ENCODE data around the gene EIF1B. TPM values are rescaled to one million over a fixed set of nuclear protein-coding genes. Genes with fewer than 3 reads are reported as not detected.

The EIF1B gene
- total RNA-seq, 4 donors from 2014 or later, result 5.2 to 90.2 (median 25.2) TPM

DNA sequence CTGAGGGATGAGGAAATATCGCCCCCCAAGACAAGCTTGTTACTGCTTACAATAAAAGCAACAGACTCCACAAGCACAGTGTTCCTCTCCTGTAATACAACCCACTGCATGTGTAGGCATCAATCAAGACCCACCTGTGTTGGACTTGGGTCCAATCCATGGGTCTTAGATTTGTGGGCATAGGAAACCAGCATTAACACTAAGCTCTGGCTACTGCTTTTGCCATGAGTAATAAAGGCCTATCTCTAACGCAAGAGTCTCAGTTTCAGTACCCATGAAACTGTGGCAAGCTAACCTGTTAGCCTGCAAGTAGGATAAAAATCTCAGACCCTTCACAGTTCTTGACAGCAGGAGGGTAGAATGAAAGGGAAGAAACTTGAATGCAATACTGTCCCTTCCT, 5.2 kb upstream of the EIF1B start:
- intact Hi-C loops (cut with DNase I; ENCODE audit: low total_unique reads), result loop anchor here (5.0 kb wide), 1 partner anchor 1102 kb away; no protein-coding TSS in a partner anchor
- WGBS, 2 donors (ENCODE audit: low coverage in 1 of 2), result 95% methylated on average over 2 of the region's 2 CpGs; no CpG with 5 or more reads in 1 of the 2 donors
- no peak overlapping the region for H3K4me3 ChIP-seq

DNA sequence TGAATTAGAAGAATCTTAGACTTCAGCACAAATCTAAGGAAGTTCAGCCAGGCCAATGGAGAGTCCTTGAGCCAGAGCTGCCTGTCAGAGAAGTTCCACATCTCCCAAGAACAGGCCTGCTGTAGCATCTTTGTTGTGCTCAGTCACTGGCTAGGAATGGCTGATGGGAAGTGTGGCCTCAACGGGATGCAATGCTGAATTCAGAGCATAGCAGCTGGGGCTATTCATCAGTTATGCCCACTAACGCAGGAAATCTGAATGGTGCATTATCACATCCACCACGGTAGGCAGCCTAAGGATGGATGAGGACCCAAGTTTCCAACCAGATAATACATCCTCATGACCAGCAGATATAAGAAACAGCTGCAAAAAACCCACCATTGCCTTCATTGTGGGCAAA, 3.2 kb upstream of the EIF1B start:
- 91 to 100% methylated on average over 2 to 3 of the region's 3 CpGs for WGBS, 2 donors (ENCODE audit: low coverage in 1 of 2)

More for the DNA sequence above, 5.2 kb upstream of the EIF1B start:
- Histone ChIP-seq H3K27me3 (no peaks in the 10 kb centered on the region), H3K9me3 (no peaks in the 10 kb centered on the region), H3K36me3 (no peaks in the 10 kb centered on the region), H3K4me1 (peaks cover 0 to 7% (median 3%) of the 10 kb centered on the region in 4 donors), H3K27ac (no peak overlapping the region)
- TF ChIP-seq POLR2A (IDR thresholded peaks at IDR 0.05) (no peak), EP300 (IDR thresholded peaks at IDR 0.05; ENCODE audit: low read depth) (no peak), POLR2AphosphoS5 (IDR thresholded peaks at IDR 0.05) (no peak)
- TF ChIP-seq, protein P1, sequence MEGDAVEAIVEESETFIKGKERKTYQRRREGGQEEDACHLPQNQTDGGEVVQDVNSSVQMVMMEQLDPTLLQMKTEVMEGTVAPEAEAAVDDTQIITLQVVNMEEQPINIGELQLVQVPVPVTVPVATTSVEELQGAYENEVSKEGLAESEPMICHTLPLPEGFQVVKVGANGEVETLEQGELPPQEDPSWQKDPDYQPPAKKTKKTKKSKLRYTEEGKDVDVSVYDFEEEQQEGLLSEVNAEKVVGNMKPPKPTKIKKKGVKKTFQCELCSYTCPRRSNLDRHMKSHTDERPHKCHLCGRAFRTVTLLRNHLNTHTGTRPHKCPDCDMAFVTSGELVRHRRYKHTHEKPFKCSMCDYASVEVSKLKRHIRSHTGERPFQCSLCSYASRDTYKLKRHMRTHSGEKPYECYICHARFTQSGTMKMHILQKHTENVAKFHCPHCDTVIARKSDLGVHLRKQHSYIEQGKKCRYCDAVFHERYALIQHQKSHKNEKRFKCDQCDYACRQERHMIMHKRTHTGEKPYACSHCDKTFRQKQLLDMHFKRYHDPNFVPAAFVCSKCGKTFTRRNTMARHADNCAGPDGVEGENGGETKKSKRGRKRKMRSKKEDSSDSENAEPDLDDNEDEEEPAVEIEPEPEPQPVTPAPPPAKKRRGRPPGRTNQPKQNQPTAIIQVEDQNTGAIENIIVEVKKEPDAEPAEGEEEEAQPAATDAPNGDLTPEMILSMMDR (IDR thresholded peaks at IDR 0.05), result no peak
- no peak for DNase-seq
- in situ Hi-C loops (cut with MboI; ENCODE audit: low pct_ligation_motif_present in 1 of 4, low pct_unique_long_range_greater_than_20kb in 1 of 4, low sequenced_read_pairs in 3 of 4), result loop anchor here in 1 of 4 donors (25.0 kb wide), 1 partner anchor 892 kb away; the partner anchor contains the start of gene RPSA

DNA sequence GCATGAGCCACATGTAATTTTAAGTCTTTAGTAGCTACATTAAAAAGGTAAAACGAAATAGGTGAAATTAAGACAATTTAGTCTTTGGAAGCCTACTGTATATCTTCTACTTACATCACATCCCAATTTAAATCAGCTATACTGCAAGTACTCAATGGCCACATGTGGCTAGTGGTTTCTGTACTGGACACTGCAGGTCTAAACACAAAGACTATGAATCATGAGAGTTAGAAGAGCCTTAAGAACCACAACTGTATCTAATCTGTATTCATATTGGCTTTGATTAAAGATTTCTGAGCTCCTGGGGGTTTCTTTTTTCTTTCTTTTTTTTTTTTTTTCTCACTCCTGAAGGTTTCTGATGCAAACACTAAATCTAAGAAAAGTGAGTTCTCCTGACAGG, 2.3 kb upstream of the EIF1B start:
- DNase-seq, result no peak
- WGBS, 2 donors (ENCODE audit: low coverage in 1 of 2), result 90 to 100% methylated on average over 1 of the region's 1 CpG
- Histone ChIP-seq H3K9me3 (no peaks in the 10 kb centered on the region), H3K27ac (no peak overlapping the region), H3K4me3 (no peak overlapping the region), H3K4me1 (peaks cover 0 to 25% (median 16%) of the 10 kb centered on the region in 4 donors), H3K36me3 (peaks cover 0 to under 1% (median 0%) of the 10 kb centered on the region in 4 donors), H3K27me3 (no peaks in the 10 kb centered on the region)
- TF ChIP-seq, protein P1 (IDR thresholded peaks at IDR 0.05), result no peak
- intact Hi-C loops (cut with DNase I; ENCODE audit: low total_unique reads) (no loop called here), in situ Hi-C loops (cut with MboI; ENCODE audit: low pct_ligation_motif_present in 1 of 4, low pct_unique_long_range_greater_than_20kb in 1 of 4, low sequenced_read_pairs in 3 of 4) (loop anchor here in 1 of 4 donors (25.0 kb wide), 1 partner anchor 895 kb away; the partner anchor contains the start of gene RPSA)

More for the DNA sequence above, 3.2 kb upstream of the EIF1B start:
- DNase-seq, result no peak
- no peak for TF ChIP-seq POLR2AphosphoS5 (IDR thresholded peaks at IDR 0.05)
- no peak for TF ChIP-seq EP300 (IDR thresholded peaks at IDR 0.05; ENCODE audit: low read depth)
- TF ChIP-seq POLR2A (IDR thresholded peaks at IDR 0.05), result no peak
- TF ChIP-seq, protein P1 (IDR thresholded peaks at IDR 0.05), result no peak
- H3K4me1 ChIP-seq, result peaks cover 0 to 17% (median 12%) of the 10 kb centered on the region in 4 donors
- in situ Hi-C loops (cut with MboI; ENCODE audit: low pct_ligation_motif_present in 1 of 4, low pct_unique_long_range_greater_than_20kb in 1 of 4, low sequenced_read_pairs in 3 of 4), result loop anchor here in 1 of 4 donors (25.0 kb wide), 1 partner anchor 894 kb away; the partner anchor contains the start of gene RPSA
- H3K4me3 ChIP-seq, result no peak overlapping the region
- H3K9me3 ChIP-seq, result no peaks in the 10 kb centered on the region
- H3K27me3 ChIP-seq, result no peaks in the 10 kb centered on the region
- intact Hi-C loops (cut with DNase I; ENCODE audit: low total_unique reads), result no loop called here
- no peaks in the 10 kb centered on the region for H3K36me3 ChIP-seq
- no peak overlapping the region for H3K27ac ChIP-seq

DNA sequence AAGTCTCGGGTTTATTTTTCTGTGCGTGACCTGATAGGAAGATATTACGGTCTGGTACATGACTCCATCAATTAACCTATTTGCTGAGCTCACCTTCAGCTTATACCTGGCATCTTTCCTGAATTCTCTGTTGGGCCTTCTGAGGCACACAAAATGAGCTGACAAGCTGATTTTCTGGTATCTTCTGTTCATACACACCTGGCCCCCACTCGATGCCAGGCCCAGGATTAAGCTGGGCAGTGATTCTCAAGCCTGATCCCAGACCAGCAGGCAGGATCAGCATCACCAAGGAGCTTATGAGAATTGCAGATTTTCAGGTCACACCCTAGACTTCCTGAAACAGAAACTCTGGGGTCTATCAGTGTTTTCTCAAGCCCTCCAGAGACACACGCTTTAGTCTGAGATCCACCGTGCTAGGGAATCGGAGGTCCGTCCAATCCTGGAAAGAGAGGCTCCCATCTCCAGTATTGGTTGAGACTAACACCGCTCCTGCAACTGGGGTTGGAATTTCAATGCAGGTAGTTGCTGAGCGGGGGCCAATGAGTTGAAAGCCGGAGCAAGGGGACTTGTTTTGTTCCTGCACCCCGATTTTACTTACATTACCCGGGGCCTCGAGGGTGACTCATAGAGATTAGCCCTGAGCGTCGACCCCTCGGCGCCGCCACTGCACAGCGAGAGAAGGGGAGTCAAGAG, 636 bp upstream of the EIF1B start:
- Histone ChIP-seq H3K27me3 (no peaks in the 10 kb centered on the region), H3K27ac (peak overlapping the region; percentile 96 to 100 (median 98)), H3K36me3 (peaks cover 0 to 7% (median 0%) of the 10 kb centered on the region in 4 donors), H3K4me1 (peaks cover 0 to 41% (median 16%) of the 10 kb centered on the region in 4 donors), H3K9me3 (no peaks in the 10 kb centered on the region), H3K4me3 (peak overlapping the region; percentile 10 to 100 (median 96))
- in situ Hi-C loops (cut with MboI; ENCODE audit: low pct_ligation_motif_present in 1 of 4, low pct_unique_long_range_greater_than_20kb in 1 of 4, low sequenced_read_pairs in 3 of 4) (loop anchor here in 1 of 4 donors (25.0 kb wide), 1 partner anchor 897 kb away; the partner anchor contains the start of gene RPSA), intact Hi-C loops (cut with DNase I; ENCODE audit: low total_unique reads) (no loop called here)
- no peak for DNase-seq
- 29 to 97% methylated on average over 4 to 20 of the region's 20 CpGs for WGBS, 2 donors (ENCODE audit: low coverage in 1 of 2)
- TF ChIP-seq POLR2A (IDR thresholded peaks at IDR 0.05) (no peak), EP300 (IDR thresholded peaks at IDR 0.05; ENCODE audit: low read depth) (no peak), POLR2AphosphoS5 (IDR thresholded peaks at IDR 0.05) (no peak)
- TF ChIP-seq, protein P1 (IDR thresholded peaks at IDR 0.05), result no peak

Measured in transverse colon (tissue), 4 donors.